ENCODE measurements around the gene GATA5.
"Not testable (repeated sequence)": the region's sequence is repeated elsewhere in the genome, so short reads cannot be mapped to it uniquely, and the experiment has no call there.

The GATA5 gene

DNA sequence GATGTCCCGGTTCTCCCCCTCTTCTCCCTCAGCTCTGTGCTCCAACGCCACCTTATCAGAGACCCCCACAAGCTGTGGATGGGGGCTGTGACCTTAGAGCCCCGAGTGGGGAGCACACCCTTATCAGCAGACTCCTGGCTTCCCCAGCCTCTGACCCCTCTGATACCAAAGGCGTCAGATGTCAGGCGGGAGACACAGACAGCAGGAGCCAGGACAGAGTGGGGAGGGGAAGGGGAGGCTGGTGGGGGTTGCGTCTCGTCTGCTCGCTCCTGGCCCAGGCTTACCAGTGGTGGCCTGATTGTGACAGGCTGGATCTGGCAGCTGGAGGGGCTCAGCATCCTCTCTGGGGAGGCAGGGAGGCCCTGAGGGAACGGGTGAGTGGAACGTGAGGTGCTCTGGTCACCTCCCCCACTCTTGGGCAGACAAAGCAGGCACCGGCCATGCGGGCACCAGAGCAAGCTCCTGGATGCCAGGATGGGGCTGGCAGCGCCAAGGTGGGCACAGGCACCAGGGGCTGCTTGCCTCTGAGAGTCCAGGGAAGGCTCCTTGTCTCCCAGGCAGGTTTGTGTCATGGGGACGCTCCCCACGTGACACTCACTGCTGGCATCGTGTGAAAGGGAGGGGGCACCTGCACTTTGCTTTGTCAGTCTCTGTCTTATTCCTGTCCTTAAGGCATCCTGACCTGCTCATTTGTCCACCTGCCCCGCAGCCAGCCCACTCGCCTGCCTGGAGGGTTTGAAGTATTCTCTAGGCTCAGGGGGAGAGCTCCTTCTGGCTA is 27.8 kb upstream of the GATA5 start:
- no peak for DNase-seq

DNA sequence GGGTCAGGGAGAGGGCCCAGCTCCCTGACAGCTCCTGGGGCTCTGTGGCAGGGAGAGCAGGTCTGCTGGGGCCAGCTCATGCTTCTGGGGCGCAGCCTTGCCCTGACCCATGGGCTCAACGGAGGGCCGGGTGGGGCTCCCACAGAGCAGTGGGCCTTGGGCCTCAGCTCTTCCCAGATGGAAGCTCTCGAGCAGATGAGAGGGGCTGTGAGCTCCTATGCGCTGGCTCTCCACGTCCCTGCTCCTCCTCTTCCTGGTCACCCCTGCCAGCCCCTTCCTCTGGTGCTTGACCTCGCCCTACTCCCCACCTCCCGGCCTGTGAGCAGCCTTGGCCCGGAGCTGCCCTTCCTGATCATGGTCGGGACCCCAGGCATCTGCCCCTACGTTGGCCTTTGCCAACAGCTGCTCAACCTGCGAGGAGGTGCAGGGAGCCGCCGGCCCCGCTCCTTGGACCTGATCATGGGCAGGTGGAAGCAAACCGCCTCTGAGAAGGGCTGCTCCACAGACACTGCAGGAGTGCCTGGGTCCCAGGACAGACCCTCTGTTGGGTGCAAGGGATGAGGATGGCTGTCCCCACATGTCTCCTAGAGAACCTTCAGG is 26.8 kb upstream of the GATA5 start:
- DNase-seq = no peak

DNA sequence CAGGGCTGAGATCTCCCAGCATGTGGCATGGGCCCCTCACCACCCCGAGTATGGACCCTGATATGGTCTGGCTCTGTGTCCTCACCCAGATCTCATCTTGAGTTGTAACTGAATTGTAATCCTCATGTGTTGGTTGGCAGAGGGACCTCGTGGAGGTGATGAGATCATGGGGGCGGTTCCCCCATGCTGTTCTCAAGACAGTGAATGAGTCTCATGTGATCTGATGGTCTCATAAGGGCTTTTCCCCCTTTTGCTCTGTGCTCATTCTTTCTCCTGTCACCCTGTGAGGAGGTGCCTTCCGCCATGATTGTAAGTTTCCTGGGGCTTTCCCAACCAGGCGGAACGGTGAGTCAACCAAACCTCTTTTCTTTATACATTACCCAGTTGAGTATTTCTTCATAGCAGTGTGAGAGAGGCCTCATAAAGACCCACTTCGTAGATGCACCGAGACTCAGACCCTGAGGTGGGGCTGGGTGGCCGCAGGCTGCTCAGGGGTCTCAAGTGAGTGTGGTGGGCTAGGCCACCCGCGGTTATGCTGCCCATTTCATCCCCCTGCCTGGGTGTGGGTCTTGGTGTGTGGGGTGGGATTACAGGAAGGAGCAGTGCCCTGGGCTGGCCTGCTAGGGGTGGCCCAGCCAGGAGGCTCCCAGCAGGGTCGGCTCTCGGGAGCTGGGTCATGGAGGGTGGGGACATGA is 26.2 kb upstream of the GATA5 start:
- DNase-seq = peak; percentile 79

DNA sequence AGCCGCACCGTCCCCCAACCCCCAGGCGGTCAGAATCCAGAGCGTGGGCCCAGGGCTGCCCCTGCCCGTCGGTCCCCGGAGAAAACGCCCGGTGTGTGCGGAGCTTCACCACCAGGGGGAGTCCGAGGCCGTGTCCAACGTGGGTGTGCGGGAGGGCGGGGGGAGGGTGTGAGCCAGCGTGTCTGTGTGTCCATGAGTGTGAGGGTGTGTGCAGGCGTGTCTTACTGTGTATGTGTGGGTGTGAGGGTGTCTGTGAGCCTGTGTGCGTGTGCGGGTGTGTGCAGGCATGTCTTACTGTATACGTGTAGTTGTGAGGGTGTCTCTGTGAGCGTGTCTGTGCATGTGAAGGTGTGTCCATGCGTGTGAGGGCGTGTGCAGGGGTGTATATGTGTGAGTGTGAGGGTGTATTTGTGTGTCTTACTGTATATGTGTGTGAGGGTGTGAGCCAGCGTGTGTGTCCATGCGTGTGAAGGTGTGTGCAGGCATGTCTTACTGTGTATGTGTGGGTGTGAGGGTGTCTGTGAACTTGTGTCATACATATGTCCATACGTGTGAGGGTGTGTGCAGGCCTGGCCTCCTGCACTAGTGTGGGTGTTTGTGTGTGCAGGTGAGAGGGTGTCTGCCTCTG is 24.6 kb upstream of the GATA5 start:
- DNase-seq = peak; percentile 34

DNA sequence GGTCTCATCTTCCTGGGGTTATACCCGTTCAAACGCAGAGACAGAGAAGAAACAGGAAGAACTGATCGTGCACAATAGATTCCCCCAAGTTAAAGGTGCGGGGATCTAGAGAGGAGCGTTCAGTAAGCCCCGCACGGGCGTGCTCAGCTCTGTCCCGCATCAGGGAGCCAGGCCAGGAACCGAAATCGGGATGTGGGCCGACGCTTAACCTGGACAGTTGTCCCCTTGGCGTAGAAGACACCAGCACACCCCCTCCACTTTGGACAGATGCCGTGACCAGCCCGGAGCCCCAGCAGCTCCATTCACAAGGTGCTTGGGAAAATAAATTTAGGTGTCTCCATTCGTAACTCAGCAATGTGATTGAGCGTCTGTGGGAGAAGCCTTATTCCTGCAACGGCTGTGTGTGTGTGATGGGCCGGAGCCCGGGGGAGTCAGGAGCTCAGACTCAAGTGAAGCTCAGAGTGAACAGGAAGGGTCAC is 24.0 kb upstream of the GATA5 start:
- no peak for DNase-seq

DNA sequence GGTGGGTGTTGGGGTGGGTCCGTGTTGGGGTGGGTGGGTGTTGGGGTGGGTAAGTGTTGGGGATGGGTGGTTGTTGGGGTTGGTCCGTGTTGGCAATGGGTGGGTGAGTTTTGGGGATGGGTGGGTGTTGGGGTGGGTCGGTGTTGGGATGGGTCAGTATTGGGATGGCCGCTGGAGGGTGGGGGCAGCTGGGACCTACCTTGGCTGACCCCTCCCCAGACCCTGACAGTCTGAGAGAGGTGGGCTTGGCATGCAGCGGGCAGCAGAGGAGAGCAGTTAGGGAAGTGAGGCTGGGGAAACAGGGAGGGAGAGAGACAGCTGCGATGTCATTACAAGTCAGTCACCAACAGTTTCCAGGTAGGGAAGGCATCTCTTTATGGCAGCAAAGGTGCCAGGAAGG is 23.1 kb upstream of the GATA5 start:
- no peak for DNase-seq

DNA sequence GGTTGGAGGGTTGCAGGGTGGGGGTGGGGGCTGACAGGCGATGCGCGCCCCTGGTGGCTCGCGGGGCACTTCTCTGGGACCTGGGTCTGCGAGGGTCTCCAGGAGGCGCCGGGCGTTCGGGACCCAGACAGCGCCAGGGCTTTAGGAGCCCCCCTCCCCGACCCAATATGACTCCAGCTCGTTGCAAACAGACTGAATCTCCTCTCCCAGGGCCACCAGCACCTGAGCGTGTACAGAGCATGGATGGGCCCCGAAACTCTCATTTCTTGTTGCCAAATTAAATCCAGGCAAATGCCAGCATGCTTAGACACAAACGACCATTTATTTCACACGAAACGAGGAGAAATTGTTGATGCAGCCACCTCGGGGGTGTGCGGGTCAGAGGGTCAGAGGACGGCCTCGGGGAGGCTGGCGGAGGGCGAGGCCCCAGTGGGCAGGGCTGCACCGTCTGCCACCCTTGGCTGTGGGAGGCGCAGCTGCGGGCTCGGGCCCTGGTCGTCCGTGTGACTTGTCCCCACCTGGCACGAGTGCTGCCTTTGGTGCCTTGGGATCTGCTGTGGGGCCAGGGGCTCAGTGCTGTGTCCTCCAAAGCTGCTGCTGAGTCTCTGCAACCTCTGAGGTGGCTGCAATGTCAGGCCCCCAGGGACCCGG is 20.9 kb upstream of the GATA5 start:
- DNase-seq = no peak

DNA sequence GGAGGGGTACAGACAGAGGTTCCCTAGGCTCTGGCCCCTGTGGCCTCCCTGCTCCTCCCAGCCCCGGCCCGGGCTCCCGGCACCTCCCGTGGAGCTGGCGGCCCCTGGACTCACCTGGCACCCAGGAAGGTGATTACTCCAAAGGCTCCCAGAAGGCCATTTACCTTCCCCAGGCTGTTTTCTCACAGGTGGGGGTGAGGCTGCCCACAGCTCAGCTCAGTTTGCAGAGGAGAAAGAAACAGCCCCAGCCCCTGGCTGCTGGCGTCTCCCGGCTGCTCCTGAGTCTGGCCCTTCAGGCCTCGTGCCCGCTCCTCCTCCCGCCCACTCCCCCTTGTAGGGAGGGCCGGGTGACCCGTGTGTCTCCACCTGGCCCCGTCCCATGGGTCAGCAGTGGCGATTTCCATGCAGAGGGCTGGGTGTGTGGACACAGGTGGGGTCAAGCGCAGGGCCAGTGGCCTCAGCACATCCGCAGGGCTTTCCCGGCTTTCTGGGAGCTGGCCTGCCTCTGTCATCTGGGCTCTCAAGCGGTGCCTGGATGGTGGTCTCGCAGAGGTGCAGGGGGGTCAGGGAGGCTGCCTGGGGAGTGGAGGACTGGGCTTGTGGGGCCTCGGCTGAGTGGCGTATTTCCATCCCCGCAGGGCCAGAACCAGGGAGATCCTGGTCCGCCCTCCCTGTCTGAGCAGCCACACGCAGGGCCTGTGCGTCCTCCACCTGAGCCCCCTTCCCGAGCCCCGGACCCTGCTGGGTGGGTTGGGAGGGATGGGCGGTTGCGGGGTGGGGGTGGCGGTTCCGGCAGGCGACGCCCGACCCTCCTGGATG is 20.2 kb upstream of the GATA5 start:
- no peak for DNase-seq

DNA sequence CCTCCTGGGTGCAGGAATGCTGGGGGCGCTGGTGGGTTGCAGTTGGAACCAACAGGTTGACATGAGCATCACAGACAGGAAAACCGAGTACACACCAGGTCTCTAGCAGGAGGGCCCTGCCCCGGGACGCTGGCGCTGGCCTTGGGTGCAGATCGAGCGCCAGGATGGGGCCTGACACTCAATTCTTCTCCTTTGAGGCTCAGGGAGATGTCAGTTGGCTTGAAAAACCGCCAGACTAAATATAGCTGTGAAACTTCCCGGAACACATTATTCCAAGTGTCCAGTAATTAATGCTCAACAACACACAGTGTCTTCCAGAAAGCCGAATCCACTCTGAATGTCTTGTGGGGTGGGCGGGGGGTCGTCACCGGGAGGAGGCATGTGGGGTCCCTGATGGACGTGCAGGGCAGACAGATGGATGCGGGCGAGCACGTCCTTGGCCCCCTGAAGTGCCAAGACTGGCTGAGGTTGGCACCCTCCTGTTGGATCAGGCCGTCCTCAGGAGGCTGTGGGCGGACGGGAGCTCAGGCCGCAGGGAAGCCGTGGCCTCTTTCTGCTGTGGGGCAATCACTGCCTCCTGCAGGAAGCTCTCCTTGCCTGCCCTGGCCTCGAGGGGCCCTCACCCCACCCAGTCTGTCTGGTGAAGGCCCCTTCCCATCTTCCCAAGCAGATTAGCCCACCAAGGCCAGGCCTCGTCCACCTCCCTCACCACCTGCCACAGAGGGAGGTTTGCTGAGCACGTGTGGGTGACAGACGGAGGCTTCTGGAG is 19.4 kb upstream of the GATA5 start:
- peak; percentile 20 for DNase-seq

DNA sequence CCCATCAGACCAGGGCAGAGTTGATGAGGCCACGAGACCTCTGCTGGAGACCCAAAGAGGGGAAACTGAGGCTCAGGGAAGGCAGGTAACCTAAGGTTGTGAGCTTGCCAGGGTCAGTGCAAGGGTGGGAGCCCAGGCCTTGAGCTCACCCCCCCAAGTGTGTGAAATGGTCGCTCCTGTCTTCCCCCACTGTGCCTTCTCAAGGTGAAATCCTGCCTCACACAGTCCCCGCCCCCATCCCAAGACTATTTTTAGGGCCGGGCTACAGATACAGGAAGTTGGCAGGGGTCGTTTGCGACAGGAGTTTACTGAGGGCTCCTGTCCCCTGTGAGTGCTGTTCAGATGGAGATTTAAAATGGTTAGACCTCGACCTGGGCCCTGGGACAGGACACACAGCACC is 18.7 kb upstream of the GATA5 start:
- no peak for DNase-seq

DNA sequence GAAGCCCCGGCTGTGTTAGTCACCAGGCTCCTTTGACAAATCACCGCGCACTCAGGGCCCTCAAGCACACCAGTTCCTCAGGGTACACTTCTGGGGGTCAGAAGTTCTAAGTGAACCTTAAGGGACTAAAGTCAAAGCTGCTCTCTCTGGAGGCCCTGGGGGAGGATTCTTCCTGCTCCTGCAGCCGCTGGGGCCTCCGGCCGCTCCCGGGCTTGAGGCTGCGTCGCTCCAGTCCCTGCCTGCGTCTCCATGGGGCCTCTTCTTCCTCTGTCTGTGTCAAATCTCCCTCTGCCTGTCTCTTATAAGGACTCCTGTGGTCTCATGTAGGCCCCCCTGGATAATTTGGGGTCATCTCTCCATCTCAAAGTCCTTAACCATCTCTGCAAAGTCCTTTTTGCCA is 18.1 kb upstream of the GATA5 start:
- DNase-seq = no peak

DNA sequence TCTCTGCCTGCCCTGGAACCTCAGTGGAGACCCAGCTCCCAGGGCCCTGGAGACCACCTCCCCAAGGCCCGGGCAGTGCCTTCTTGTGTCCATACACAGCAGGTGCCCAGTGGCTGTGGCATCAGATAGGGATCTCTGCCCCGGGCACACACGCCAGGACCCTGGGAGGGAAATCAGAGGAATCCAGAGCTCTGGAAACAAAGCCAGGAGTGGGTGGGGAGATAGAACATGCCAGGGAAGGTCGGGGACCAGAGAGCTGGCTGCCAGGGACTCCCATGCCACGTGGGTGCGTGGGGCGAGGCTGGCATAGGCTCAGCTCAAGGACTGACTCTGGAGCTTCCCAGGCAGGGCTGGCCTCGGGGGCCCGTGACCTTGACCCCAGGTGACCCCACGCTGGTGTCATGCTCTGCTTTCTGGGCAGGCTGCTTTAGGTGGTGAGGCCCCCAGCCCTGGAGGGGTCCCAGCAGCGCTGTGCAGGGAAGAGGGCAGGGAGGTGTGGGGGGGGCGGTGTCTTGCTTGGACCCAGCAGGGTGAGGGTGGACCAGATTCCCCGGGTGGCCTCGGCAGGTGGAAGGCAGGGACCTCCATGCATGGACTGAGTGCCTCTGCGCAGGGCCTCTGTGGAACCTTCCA is 17.6 kb upstream of the GATA5 start:
- no peak for DNase-seq

DNA sequence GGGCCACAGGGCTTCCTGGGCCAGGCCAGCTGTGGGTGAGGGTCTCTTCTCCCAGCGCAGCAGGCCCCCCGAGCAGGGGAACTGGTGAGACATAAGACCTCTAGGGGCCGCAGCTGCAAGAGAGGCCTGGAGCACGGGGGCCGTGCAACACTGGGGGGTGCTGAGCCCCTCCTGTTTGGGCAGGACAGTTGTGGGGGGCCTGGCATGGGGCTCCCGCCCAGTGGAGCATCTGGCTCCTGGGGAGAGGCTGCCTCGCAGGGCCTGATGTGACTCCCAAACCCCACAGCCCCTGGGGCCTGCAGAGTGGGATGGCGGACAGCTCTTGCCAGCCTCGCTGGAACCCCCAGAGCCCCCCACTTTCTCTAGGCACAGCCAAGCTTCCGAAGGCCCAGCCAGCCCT is 16.9 kb upstream of the GATA5 start:
- no peak for DNase-seq

DNA sequence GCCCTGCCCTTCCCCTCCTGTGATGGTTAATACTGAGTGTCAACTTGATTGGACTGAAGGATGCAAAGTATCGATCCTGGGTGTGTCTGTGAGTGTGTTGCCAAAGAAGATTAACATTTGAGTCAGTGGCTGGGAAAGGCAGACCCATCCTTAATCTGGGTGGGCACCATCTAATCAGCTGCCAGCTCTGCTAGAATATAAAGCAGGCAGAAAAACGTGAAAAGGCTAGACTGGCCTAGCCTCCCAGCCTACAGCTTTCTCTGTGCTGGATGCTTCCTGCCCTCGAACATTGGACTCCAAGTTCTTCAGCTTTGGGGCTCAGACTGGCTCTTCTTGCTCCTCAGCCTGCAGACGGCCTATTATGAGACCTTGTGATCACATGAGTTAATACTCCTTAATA is 15.0 kb upstream of the GATA5 start:
- not testable (repeated sequence) for DNase-seq

DNA sequence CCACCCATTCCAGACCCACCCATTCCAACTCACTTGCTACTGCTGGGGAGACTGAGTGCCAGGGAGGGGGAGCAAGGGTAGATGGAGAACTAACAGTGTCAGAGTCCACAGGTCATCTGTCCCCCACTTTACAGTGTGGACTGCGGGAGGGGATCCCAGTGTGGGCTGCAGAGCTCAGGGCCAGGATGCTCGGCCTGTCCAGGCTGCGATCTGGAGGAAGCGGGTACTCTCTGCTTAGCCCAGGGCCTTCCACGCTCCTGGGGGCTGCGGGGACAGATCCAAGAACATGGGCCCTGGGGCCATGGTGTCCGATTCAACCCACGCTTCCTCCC is 14.1 kb upstream of the GATA5 start:
- no peak for DNase-seq

DNA sequence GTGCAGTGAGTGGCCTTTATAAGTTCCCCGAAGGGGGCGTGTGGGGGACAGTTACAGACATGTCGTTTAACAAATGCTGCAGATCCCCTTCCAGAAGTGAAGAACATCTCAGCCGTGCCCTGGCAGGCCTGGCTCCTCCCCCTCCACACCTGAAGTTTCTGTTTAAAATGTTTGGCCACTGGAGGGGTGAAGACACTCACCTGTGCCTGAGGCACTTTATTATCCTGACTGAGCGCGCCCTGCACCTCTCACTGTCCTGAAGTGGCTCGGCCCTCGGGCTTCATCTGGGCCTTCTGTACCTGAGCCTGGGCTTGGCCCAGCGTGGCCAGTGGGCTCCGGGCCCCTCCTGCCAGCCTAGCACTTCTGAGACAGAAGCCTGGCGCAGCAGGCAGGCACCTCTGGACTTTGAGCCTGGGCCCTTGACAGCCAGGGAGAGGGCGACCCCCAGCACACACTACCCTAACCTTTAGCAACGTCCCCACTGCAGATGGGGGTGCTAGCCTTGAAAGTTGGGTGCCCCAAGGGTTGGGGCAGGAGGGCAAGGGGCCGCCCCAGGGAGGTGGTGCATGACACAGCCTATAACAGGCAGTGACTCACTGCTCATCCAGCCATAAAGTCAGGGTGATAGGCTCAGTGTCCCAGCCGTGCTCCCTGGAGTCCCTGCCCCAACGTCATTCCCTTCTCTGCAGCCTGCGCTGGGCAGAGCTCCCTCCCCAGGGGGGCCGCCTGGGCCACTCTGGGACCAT is 13.6 kb upstream of the GATA5 start:
- DNase-seq = no peak

DNA sequence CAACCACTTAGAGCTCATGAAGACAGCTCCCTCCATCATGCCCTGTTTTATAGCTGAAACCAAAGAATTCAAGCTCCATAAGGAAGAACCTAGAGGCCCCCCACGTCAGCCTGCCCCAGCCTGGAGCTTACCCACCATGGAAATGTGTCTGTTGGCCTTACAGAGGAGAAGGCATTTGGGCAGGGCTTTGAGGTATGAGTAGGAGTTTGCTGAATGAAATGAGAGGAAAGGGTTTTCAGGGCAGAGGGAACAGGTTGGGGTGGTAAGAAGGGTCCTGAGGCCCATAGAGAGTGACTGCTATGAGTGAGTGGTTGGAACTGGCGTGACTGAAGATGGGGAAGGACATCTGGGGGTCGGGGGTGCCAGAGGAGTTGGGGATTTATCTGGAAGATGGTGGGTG is 12.7 kb upstream of the GATA5 start:
- no peak for DNase-seq

DNA sequence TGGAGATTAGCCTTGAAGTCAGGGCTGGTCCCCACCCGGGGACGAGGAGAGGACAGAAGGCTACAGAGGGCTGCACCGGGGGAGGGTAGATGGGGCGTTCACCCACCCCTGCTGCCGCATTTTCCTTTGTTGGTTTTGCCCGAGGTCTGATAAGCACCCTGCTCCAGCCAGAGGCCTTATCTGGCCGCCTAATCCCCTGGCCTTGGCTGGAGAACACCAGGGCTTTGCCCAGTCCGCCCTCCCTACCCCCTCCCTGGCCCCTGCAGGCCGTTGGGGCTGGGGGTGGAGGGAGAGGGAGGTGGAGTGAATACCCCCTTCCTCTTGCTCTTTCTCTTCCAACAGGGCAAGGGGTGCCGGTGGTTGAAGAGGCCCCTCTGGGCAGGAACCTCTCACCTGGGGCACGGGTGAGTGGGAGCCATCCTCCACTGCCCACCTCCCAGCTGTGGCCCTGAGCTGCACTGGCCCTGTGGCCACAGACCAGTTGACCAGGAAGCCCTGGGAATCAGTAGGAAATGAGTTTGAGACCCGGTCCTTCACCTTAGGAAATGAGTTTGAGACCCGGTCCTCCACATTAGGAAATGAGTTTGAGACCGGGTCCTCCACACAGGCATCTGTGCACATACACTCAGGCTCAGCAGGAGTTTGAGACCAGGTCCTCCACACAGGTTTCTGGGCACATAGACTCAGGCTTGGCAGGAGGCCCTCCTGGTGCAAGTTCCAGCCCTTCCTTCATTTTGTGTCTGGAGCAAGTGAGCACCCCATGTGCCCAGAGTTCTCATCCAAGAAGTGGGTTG is 12.0 kb upstream of the GATA5 start:
- no peak for DNase-seq

DNA sequence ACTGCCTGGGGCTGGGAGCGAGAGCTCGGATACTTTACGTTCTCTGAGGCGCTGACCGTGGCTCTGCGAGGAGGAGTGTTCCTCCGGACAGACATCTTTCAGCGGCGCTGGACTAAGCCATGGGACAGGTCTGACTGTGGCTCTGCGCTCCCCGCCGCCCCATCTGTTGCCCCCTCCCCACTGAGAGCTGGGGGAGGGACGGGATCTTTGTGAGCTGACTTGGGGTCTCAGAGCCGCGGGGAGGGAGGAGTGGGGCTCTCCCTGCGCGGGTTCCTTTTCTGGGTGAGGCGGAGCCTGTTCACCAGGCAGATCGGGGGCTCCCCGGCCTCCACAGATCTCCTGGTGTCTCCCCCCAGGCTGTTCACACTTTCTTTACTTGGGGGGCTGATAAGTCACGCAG is 11.3 kb upstream of the GATA5 start:
- no peak for DNase-seq

DNA sequence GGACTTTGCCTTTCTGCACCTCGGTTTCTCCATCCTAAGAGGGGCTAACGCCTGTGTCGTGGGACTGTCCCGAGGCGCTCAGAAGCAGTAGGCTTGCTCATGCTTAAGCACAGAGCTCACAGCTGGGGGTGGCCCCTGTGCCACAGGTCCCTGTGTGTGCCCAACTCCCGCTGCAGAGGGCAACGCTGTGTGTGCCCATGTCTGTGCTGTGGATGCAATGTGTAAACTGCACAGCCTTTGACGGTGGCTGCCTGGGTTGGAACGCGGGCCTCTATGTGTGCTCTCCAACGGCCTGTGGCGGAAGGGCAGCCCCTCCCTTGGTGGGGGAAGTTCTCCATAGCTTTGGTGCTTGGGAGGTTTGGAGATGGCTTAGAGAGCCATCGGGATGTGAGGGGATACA is 10.7 kb upstream of the GATA5 start:
- no peak for DNase-seq

All from MV-4-11 (cell line).